B cell (primary cell): ENCODE measurements around the gene STAG1. TPM values are rescaled to one million over a fixed set of nuclear protein-coding genes. Genes with fewer than 3 reads are reported as not detected.

ENCODE experiments used
- ATAC-seq: fragments of 200-7000 bp; cut with Tn5 transposase; one replicate; pipeline ENCODE4 v1.10.0; 2021; ENCODE audit warnings: low read depth, mild to moderate bottlenecking, moderate number of reproducible peaks, moderate library complexity
- CTCF ChIA-PET: fragments of 350-600 bp; sonication (Branson Sonifier 250); formaldehyde crosslinking; loops from one replicate; lab custom pipeline; 2021; ENCODE audit warnings: antibody characterized with exemption, inconsistent platforms; lab: Charles Lee
- POLR2A ChIA-PET: fragments of 350-600 bp; sonication (Branson Sonifier 250); formaldehyde crosslinking; loops from one replicate; lab custom pipeline; 2021; ENCODE audit warnings: antibody characterized with exemption; lab: Charles Lee
- DNase-seq: peaks from one replicate; pipeline ENCODE4 v3.0.0; 2013
- H2AFZ ChIP-seq: 2 replicates; pipeline ENCODE4 v1.6.1; 2012; ENCODE audit warnings: mild to moderate bottlenecking, low read depth, low read length; ENCODE audit not compliant: insufficient read depth, poor library complexity, severe bottlenecking
- H3K27ac ChIP-seq, 2 donors: 1 replicate in 1 of 2; 2 replicates in 1 of 2; pipeline ENCODE4 v1.5.1; 2012 to 2013; ENCODE audit warnings: low read length in 2 of 2, mild to moderate bottlenecking in 2 of 2, moderate library complexity in 1 of 2
- H3K27me3 ChIP-seq, 4 experiments: fragments of 200-600 bp in 1 of 4; sonication (generic) in 1 of 4; replicated peaks in 1 of 4; 1 replicate in 2 of 4; 2 replicates in 2 of 4; pipeline versions ENCODE4 v1.6.1 to v1.7.0; 2013 to 2016; ENCODE audit warnings: low read length in 3 of 4, mild to moderate bottlenecking in 2 of 4, mixed read lengths in 1 of 4, moderate library complexity in 1 of 4; ENCODE audit not compliant: insufficient read depth in 4 of 4, control insufficient read depth in 3 of 4; ENCODE audit errors: control extremely low read depth in 1 of 4
- H3K36me3 ChIP-seq, 2 experiments: replicated peaks in 1 of 2; 1 replicate in 1 of 2; 2 replicates in 1 of 2; pipeline versions ENCODE4 v1.6.1 to v1.7.1; 2013; ENCODE audit warnings: low read length in 1 of 2; ENCODE audit not compliant: insufficient read depth in 2 of 2, control insufficient read depth in 1 of 2; ENCODE audit errors: control extremely low read depth in 1 of 2, extremely low read depth in 1 of 2
- H3K4me1 ChIP-seq, 2 donors: fragments of 200-600 bp in 1 of 2; sonication (generic) in 1 of 2; 1 replicate in 1 of 2; 2 replicates in 1 of 2; pipeline versions ENCODE4 v1.5.1 to v1.6.1; 2013 to 2017; ENCODE audit warnings: low read length in 2 of 2; ENCODE audit not compliant: control insufficient read depth in 2 of 2, insufficient read depth in 2 of 2
- H3K4me2 ChIP-seq: replicated peaks from 2 replicates; pipeline ENCODE3; 2012; ENCODE audit warnings: mild to moderate bottlenecking, low read depth, low read length; ENCODE audit not compliant: poor library complexity, severe bottlenecking
- H3K4me3 ChIP-seq, 5 experiments: fragments of 200-600 bp in 1 of 5; sonication (generic) in 1 of 5; 1 replicate in 3 of 5; 2 replicates in 2 of 5; pipeline versions ENCODE4 v1.5.1 to v1.7.0; 2011 to 2016; ENCODE audit warnings: low read length in 4 of 5, mild to moderate bottlenecking in 4 of 5, low read depth in 2 of 5, control low read depth in 1 of 5, moderate library complexity in 1 of 5; ENCODE audit not compliant: insufficient read depth in 1 of 5; ENCODE audit errors: control extremely low read depth in 1 of 5, extremely low read depth in 1 of 5
- H3K79me2 ChIP-seq: fragments of 200-600 bp; sonication (generic); one replicate; pipeline ENCODE4 v1.6.0; 2016; ENCODE audit warnings: low read length; ENCODE audit not compliant: control insufficient read depth, insufficient read depth
- H3K9ac ChIP-seq: fragments of 200-600 bp; sonication (generic); 2 replicates; pipeline ENCODE4 v1.6.1; 2017; ENCODE audit warnings: mild to moderate bottlenecking, low read length, moderate library complexity
- H3K9me3 ChIP-seq, 3 donors: one replicate each; pipeline versions ENCODE4 v1.6.1 to v1.7.1; 2013; ENCODE audit warnings: low read length in 2 of 3; ENCODE audit not compliant: control insufficient read depth in 2 of 3, insufficient read depth in 1 of 3; ENCODE audit errors: control extremely low read depth in 1 of 3
- H4K20me1 ChIP-seq: 2 replicates; pipeline ENCODE4 v1.6.0; 2012; ENCODE audit warnings: mild to moderate bottlenecking, low read length; ENCODE audit not compliant: insufficient read depth, control insufficient read depth, poor library complexity, severe bottlenecking
- H3K27ac Mint-ChIP-seq: one replicate; pipeline ENCODE4 v1.8.0; 2021; ENCODE audit warnings: mixed read lengths
- H3K27me3 Mint-ChIP-seq: one replicate; pipeline ENCODE4 v1.8.0; 2021; ENCODE audit warnings: mixed read lengths
- H3K4me1 Mint-ChIP-seq: one replicate; pipeline ENCODE4 v1.8.0; 2021; ENCODE audit warnings: mixed read lengths
- H3K4me3 Mint-ChIP-seq: one replicate; pipeline ENCODE4 v1.8.0; 2021; ENCODE audit warnings: mixed read lengths
- H3K9me3 Mint-ChIP-seq: one replicate; pipeline ENCODE4 v1.8.0; 2022; ENCODE audit warnings: mixed read lengths; ENCODE audit not compliant: insufficient read depth
- EZH2 ChIP-seq: IDR thresholded peaks from 2 replicates; pipeline ENCODE4 v1.6.1; 2012; ENCODE audit warnings: borderline replicate concordance, low read depth, mild to moderate bottlenecking, moderate library complexity, low read length; ENCODE audit not compliant: insufficient read depth, poor library complexity, severe bottlenecking
- WGBS: methylation state at CpG from one replicate; pipeline ENCODE4 v1.1.5; 2013; ENCODE audit warnings: missing lambda C conversion rate; ENCODE audit not compliant: insufficient coverage; 5-methylcytosine and 5-hydroxymethylcytosine counted together
- intact Hi-C: fragments of 100-400 bp; cut with micrococcal nuclease; formaldehyde crosslinking; loops from one replicate; pipeline ENCODE4 v1.10.0; 2022
- polyA plus RNA-seq: library from polyadenylated mRNA; depleted of rRNA; stranded (reverse); fragments of >200 nt; gene quantifications from 2 replicates; pipeline ENCODE4 v1.2.3, GENCODE V29; 2012
- total RNA-seq, 2 donors: library from RNA; stranded (reverse); fragments of 120-200 nt in 1 of 2; gene quantifications; 1 replicate in 1 of 2; 2 replicates in 1 of 2; pipeline versions ENCODE4 v1.2.3 to v1.2.4, GENCODE V29; 2013 to 2022
- TF ChIP-seq, protein P1 (sequence below): fragments of 200-600 bp; IDR thresholded peaks from one replicate; pipeline ENCODE4 v1.8.0; 2022; ENCODE audit warnings: antibody characterized with exemption, mild to moderate bottlenecking

The STAG1 gene
- total and polyA plus RNA-seq, 2 donors (not counting 1 experiment from before 2014, with no cell fraction given) = 9.2 to 77.0 TPM

DNA sequence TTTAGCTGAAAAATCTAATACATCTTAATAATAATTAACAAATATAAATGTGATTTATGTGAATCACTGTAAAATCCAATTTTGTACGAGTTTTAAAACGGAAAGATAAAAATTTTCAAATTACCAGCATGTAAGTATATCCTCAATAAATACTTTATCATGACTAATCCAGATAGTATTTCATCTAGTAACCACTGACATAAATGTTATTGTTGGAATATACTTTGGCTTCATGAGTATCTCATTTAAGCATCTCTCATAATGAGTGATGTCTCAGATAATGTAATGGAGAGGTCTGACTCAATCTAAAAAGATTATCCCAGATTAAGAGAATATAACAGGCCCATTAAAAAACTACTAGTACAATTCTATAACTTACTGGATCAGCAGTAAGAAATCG, 216.3 kb downstream of the STAG1 start:
- Mint-ChIP-seq H3K4me3 (no peak overlapping the region), H3K4me1 (peaks cover 2% of the 10 kb centered on the region), H3K27me3 (no peaks in the 10 kb centered on the region), H3K9me3 (peaks cover 11% of the 10 kb centered on the region), H3K27ac (no peak overlapping the region)
- DNase-seq = no peak
- TF ChIP-seq, protein P1, sequence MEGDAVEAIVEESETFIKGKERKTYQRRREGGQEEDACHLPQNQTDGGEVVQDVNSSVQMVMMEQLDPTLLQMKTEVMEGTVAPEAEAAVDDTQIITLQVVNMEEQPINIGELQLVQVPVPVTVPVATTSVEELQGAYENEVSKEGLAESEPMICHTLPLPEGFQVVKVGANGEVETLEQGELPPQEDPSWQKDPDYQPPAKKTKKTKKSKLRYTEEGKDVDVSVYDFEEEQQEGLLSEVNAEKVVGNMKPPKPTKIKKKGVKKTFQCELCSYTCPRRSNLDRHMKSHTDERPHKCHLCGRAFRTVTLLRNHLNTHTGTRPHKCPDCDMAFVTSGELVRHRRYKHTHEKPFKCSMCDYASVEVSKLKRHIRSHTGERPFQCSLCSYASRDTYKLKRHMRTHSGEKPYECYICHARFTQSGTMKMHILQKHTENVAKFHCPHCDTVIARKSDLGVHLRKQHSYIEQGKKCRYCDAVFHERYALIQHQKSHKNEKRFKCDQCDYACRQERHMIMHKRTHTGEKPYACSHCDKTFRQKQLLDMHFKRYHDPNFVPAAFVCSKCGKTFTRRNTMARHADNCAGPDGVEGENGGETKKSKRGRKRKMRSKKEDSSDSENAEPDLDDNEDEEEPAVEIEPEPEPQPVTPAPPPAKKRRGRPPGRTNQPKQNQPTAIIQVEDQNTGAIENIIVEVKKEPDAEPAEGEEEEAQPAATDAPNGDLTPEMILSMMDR = no peak
- no peak for TF ChIP-seq EZH2
- ATAC-seq = no peak
- no peak overlapping the region for H3K4me2 ChIP-seq
- no CpG with 5 or more reads among the region's 3 CpGs for WGBS
- no peak overlapping the region for H3K27ac ChIP-seq
- POLR2A ChIA-PET = no interaction called here
- H3K79me2 ChIP-seq = peaks cover 8% of the 10 kb centered on the region
- H2AFZ ChIP-seq = no peak overlapping the region
- no peak overlapping the region for H3K9ac ChIP-seq
- peaks cover 1 to 5% of the 10 kb centered on the region in 2 experiments for H3K36me3 ChIP-seq
- CTCF ChIA-PET = interaction anchor here (0.6 kb wide), 1 partner anchor 24 kb away, joined by 3 read pairs; no protein-coding TSS in a partner anchor
- peaks cover under 1 to 6% (median 2%) of the 10 kb centered on the region in 3 donors for H3K9me3 ChIP-seq
- H3K4me3 ChIP-seq = no peak overlapping the region
- no peaks in the 10 kb centered on the region for H3K27me3 ChIP-seq
- H4K20me1 ChIP-seq = no peaks in the 10 kb centered on the region
- intact Hi-C loops = no loop called here
- H3K4me1 ChIP-seq = no peaks in the 10 kb centered on the region

DNA sequence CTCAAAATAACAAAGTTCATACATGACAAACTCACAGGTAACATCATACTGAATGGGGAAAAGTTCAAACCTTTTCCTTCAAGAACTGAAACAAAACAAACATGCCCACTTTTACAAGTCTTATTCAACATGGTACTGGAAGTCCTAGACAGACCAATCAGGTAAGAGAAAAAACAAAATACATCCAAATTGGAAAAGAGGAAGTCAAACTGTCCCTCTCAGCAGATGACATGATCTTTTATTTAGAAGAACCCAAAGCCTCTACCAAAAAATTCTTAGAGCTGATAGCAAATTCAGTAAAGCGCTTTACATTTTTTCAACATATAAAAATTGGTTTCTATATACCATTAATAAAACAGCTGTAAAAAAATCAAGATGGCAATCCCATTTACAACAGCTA, 219.4 kb downstream of the STAG1 start:
- WGBS = no CpG with 5 or more reads among the region's 1 CpG
- H3K36me3 ChIP-seq = peaks cover 1 to 10% of the 10 kb centered on the region in 2 experiments
- no peak overlapping the region for H3K4me2 ChIP-seq
- intact Hi-C loops = no loop called here
- no peak overlapping the region for H3K9ac ChIP-seq
- Mint-ChIP-seq H3K27me3 (no peaks in the 10 kb centered on the region), H3K9me3 (peaks cover 20% of the 10 kb centered on the region), H3K27ac (no peak overlapping the region), H3K4me3 (no peak overlapping the region), H3K4me1 (peaks cover 2% of the 10 kb centered on the region)
- H3K27ac ChIP-seq = no peak overlapping the region
- peaks cover 2 to 12% (median 11%) of the 10 kb centered on the region in 3 donors for H3K9me3 ChIP-seq
- no peak for TF ChIP-seq EZH2
- TF ChIP-seq, protein P1 = no peak
- no peaks in the 10 kb centered on the region for H3K27me3 ChIP-seq
- no peak for DNase-seq
- no peaks in the 10 kb centered on the region for H3K4me1 ChIP-seq
- H4K20me1 ChIP-seq = no peaks in the 10 kb centered on the region
- no peak for ATAC-seq
- H3K4me3 ChIP-seq = no peak overlapping the region
- ChIA-PET POLR2A (no interaction called here), CTCF (no interaction called here)
- H2AFZ ChIP-seq = no peak overlapping the region
- peaks cover 12% of the 10 kb centered on the region for H3K79me2 ChIP-seq
